DND-41 (cell line): ENCODE results near the gene DMRTA2.

Experiments used
- ATAC-seq: fragments of 200-7000 bp; cut with Tn5 transposase; 3 replicates; pipeline ENCODE4 v1.9.1; 2021; ENCODE audit warnings: low read depth; ENCODE audit not compliant: insufficient read depth
- DNase-seq: peaks from one replicate; pipeline ENCODE4 v3.0.0-alpha.2; 2020
- H2AFZ ChIP-seq: 2 replicates; pipeline ENCODE4 v1.6.0; 2012; ENCODE audit warnings: low read depth, low read length
- H3K27ac ChIP-seq: 2 replicates; pipeline ENCODE4 v1.5.1; 2012; ENCODE audit warnings: low read length, inconsistent platforms
- H3K27me3 ChIP-seq: fragments of 200-600 bp; sonication (generic); 2 replicates; pipeline ENCODE4 v1.6.0; 2012; ENCODE audit warnings: low read length, mild to moderate bottlenecking, inconsistent platforms; ENCODE audit not compliant: insufficient read depth, poor library complexity
- H3K36me3 ChIP-seq: 2 replicates; pipeline ENCODE4 v1.5.1; 2012; ENCODE audit warnings: low read length, inconsistent platforms; ENCODE audit not compliant: insufficient read depth
- H3K4me1 ChIP-seq: 2 replicates; pipeline ENCODE4 v1.5.1; 2012; ENCODE audit warnings: mild to moderate bottlenecking, low read length; ENCODE audit not compliant: insufficient read depth
- H3K4me2 ChIP-seq: 2 replicates; pipeline ENCODE4 v1.6.0; 2012; ENCODE audit warnings: mild to moderate bottlenecking, moderate library complexity, low read length, inconsistent platforms; ENCODE audit not compliant: insufficient read depth
- H3K4me3 ChIP-seq, 2 experiments: fragments of 200-600 bp in 1 of 2; shearing (Covaris generic) in 1 of 2; 2 replicates each; pipeline ENCODE4 v1.5.1; 2012 to 2016; ENCODE audit warnings: inconsistent platforms in 2 of 2, low read length in 2 of 2, mild to moderate bottlenecking in 2 of 2, low read depth in 1 of 2, moderate library complexity in 1 of 2
- H3K79me2 ChIP-seq: 2 replicates; pipeline ENCODE4 v1.6.0; 2012; ENCODE audit warnings: low read length, inconsistent platforms; ENCODE audit not compliant: insufficient read depth
- H3K9ac ChIP-seq: 2 replicates; pipeline ENCODE4 v1.6.0; 2012; ENCODE audit warnings: low read depth, mild to moderate bottlenecking, inconsistent platforms, low read length, moderate library complexity
- H3K9me3 ChIP-seq: 2 replicates; pipeline ENCODE4 v1.5.1; 2012; ENCODE audit warnings: low read length, moderate library complexity, mild to moderate bottlenecking, inconsistent platforms; ENCODE audit not compliant: insufficient read depth, severe bottlenecking
- H4K20me1 ChIP-seq: 2 replicates; pipeline ENCODE4 v1.6.0; 2012; ENCODE audit warnings: low read length; ENCODE audit not compliant: insufficient read depth
- EZH2 ChIP-seq: IDR thresholded peaks from 3 replicates; pipeline ENCODE4 v1.6.1; 2012; ENCODE audit warnings: borderline replicate concordance, low read depth, mild to moderate bottlenecking, moderate library complexity, low read length, inconsistent platforms; ENCODE audit not compliant: severe bottlenecking
- TF ChIP-seq, protein P1 (sequence below): IDR thresholded peaks from 2 replicates; pipeline ENCODE4 v1.5.1; 2012; ENCODE audit warnings: borderline replicate concordance, low read length, moderate library complexity, mild to moderate bottlenecking; ENCODE audit not compliant: poor library complexity, severe bottlenecking; ENCODE audit errors: extremely low read depth

DMRTA2 gene

DNA sequence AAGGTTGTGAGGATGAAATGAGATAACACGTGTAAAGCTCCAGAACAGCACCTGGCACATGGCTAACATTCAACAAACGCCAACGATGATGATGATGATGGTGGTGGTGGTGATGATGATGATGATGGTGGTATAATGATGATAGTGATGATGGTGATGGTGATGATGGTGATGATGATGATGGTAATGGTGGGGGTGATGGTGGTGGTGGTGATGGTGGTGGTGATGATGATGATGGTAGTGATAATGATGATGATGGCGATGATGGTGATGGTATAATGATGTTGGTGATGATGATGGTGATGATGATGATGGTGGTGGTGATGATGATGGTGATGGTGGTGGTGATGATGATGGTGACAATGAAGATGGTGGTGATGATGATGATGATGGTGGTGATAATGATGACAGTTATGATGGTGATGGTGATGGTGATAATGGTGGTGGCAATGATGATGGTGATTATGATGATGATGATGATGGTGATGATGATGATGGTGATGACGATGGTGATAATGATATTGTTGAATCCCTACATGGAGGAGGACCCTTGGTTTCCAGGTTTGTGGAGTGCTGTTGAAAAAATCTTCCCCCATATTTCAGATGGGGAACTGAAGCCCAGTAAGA, 54.1 kb downstream of the DMRTA2 start:
- Histone ChIP-seq H3K27me3 (peaks cover 8% of the 10 kb centered on the region), H3K79me2 (no peaks in the 10 kb centered on the region), H3K9me3 (no peaks in the 10 kb centered on the region), H3K4me3 (no peak overlapping the region), H3K9ac (no peak overlapping the region), H3K4me2 (no peak overlapping the region), H4K20me1 (no peaks in the 10 kb centered on the region), H2AFZ (no peak overlapping the region), H3K36me3 (no peaks in the 10 kb centered on the region), H3K27ac (no peak overlapping the region), H3K4me1 (no peaks in the 10 kb centered on the region)
- DNase-seq (no peak), ATAC-seq (no peak)
- TF ChIP-seq, protein P1, sequence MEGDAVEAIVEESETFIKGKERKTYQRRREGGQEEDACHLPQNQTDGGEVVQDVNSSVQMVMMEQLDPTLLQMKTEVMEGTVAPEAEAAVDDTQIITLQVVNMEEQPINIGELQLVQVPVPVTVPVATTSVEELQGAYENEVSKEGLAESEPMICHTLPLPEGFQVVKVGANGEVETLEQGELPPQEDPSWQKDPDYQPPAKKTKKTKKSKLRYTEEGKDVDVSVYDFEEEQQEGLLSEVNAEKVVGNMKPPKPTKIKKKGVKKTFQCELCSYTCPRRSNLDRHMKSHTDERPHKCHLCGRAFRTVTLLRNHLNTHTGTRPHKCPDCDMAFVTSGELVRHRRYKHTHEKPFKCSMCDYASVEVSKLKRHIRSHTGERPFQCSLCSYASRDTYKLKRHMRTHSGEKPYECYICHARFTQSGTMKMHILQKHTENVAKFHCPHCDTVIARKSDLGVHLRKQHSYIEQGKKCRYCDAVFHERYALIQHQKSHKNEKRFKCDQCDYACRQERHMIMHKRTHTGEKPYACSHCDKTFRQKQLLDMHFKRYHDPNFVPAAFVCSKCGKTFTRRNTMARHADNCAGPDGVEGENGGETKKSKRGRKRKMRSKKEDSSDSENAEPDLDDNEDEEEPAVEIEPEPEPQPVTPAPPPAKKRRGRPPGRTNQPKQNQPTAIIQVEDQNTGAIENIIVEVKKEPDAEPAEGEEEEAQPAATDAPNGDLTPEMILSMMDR = no peak
- no peak for TF ChIP-seq EZH2

DNA sequence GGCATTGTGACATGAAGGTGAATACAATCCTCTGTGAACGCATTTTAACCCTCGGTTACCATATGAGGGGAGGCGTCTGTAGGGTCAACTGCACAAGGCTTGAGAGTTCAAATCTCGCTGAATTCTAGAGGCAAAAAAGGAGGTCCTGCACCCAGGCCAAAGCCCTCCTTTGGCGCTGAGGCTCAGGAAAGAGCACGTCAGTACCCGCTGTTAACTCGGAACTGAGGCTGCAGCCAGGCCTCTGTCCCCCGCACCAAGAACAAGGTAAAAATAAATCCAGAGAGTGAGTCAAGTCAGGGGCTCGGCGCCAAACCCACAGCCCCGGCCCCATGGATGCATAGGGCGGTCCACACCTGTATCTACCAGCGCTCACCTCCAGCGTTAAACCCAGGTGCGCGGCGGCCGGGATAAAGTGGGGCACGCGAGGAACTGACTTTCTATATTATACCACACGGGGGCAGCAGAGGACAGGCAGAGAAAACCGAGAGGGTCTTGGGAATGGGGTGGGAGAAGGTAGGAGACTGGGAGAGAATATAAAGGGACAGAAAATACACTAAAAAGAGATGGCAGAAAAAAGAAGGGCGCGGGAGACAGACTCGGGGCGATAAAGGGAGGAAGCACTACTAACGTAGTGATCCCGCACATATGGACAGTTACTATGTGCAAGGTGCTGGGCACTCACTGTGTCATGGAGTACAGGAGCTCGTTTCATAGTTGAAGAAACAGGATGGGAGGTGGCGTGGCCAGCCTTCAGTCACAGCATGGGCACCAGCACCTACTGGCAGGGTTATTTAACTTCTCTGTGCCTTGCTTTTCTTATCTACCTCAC, 54.9 kb downstream of the DMRTA2 start:
- no peak for TF ChIP-seq EZH2
- TF ChIP-seq, protein P1 = peak; percentile 79
- Histone ChIP-seq H2AFZ (no peak overlapping the region), H3K4me3 (no peak overlapping the region), H3K27ac (no peak overlapping the region), H3K27me3 (peaks cover 6% of the 10 kb centered on the region), H4K20me1 (no peaks in the 10 kb centered on the region), H3K9ac (no peak overlapping the region), H3K4me2 (no peak overlapping the region), H3K4me1 (no peaks in the 10 kb centered on the region), H3K9me3 (no peaks in the 10 kb centered on the region), H3K36me3 (no peaks in the 10 kb centered on the region), H3K79me2 (no peaks in the 10 kb centered on the region)
- DNase-seq (peak; percentile 52), ATAC-seq (peak; percentile 81)
